Subcutaneous adipose tissue (tissue), 4 donors: ENCODE results near the gene PLEK2. TPM values are rescaled to one million over a fixed set of nuclear protein-coding genes. Genes with fewer than 3 reads are reported as not detected.

Source experiments
- CTCF ChIP-seq: fragments of 450-650 bp; IDR thresholded peaks from one replicate; pipeline ENCODE4 v1.5.1; 2016; ENCODE audit warnings: low read depth, mild to moderate bottlenecking, control low read depth, antibody characterized with exemption, moderate library complexity
- total RNA-seq, 4 donors: library from RNA; depleted of rRNA; stranded (reverse); fragments of >200 nt; gene quantifications; one replicate each; pipeline ENCODE4 v1.1.0, GENCODE V29; 2016

The PLEK2 gene
- total RNA-seq, 4 donors from 2014 or later = 0.49 to 4.9 (median 1.8) TPM; not detected in 1

GRCh38 chr14:67417633-67418032, 5.7 kb upstream of the PLEK2 start:
- no peak for TF ChIP-seq CTCF

- no peak for TF ChIP-seq CTCF
These were observed 4.8 kb upstream of the PLEK2 start for GRCh38 chr14:67416810-67417209.

GRCh38 chr14:67416085-67416484, 4.1 kb upstream of the PLEK2 start:
- TF ChIP-seq CTCF = no peak

- TF ChIP-seq CTCF = no peak
These were observed 2.1 kb upstream of the PLEK2 start for GRCh38 chr14:67413806-67414769.

- TF ChIP-seq CTCF = no peak
These were observed 595 bp downstream of the PLEK2 start for GRCh38 chr14:67411370-67411769.

- TF ChIP-seq CTCF = no peak
These were observed 1.7 kb downstream of the PLEK2 start for GRCh38 chr14:67410313-67410712.

- TF ChIP-seq CTCF = no peak
These were observed 2.5 kb downstream of the PLEK2 start for GRCh38 chr14:67409461-67409860.
